Activated CD8-positive, alpha-beta T cell treated with anti-CD3 and anti-CD28 coated beads, Interleukin-2, amount 10 ng/mL, durations not matched to agents 7 days and 5 days (primary cell): Measurements from ENCODE around the gene BRD4. TPM values are rescaled to one million over a fixed set of nuclear protein-coding genes. Genes with fewer than 3 reads are reported as not detected.

Source experiments
- ATAC-seq: fragments of 150-1000 bp; cut with Tn5 transposase; one replicate; pipeline ENCODE4 v1.10.0; 2021; ENCODE audit warnings: moderate library complexity
- CTCF ChIA-PET: fragments of 350-600 bp; sonication (Branson Sonifier 250); formaldehyde crosslinking; loops from one replicate; lab custom pipeline; 2021; ENCODE audit warnings: antibody characterized with exemption; lab: Charles Lee
- POLR2A ChIA-PET: fragments of 350-600 bp; sonication (Branson Sonifier 250); formaldehyde crosslinking; loops from one replicate; lab custom pipeline; 2021; ENCODE audit warnings: antibody characterized with exemption; lab: Charles Lee
- DNase-seq: peaks from one replicate; pipeline ENCODE4 v3.0.0-alpha.2; 2020
- H3K27ac Mint-ChIP-seq: one replicate; pipeline ENCODE4 v1.8.0; 2021; ENCODE audit warnings: mild to moderate bottlenecking, mixed read lengths
- H3K27me3 Mint-ChIP-seq: one replicate; pipeline ENCODE4 v1.8.0; 2021; ENCODE audit warnings: low read depth, mixed read lengths
- H3K36me3 Mint-ChIP-seq: one replicate; pipeline ENCODE4 v1.8.0; 2021; ENCODE audit warnings: low read depth, mixed read lengths
- H3K4me1 Mint-ChIP-seq: one replicate; pipeline ENCODE4 v1.8.0; 2021; ENCODE audit warnings: low read depth, mixed read lengths
- H3K4me3 Mint-ChIP-seq: one replicate; pipeline ENCODE4 v1.8.0; 2021; ENCODE audit warnings: mild to moderate bottlenecking, mixed read lengths
- H3K9me3 Mint-ChIP-seq: one replicate; pipeline ENCODE4 v1.8.0; 2022; ENCODE audit warnings: mixed read lengths; ENCODE audit not compliant: insufficient read depth
- total RNA-seq, 2 experiments: library from RNA; stranded (reverse); gene quantifications; one replicate each; pipeline ENCODE4 v1.2.3, GENCODE V29; 2021

BRD4 gene
- total RNA-seq, 2 experiments from 2014 or later: 102 to 108 TPM

GRCh38 chr19:15187026-15188007, 145.0 kb downstream of the BRD4 start:
- H3K27me3 Mint-ChIP-seq: no peaks in the 10 kb centered on the region
- CTCF ChIA-PET: no interaction called here
- POLR2A ChIA-PET: interaction anchor here (0.6 kb wide), 1 partner anchor 97 kb away, joined by 4 read pairs; no protein-coding TSS in a partner anchor
- no peaks in the 10 kb centered on the region for H3K9me3 Mint-ChIP-seq
- H3K4me1 Mint-ChIP-seq: no peaks in the 10 kb centered on the region
- ATAC-seq (peak; percentile 43), DNase-seq (no peak)
- no peak overlapping the region for H3K4me3 Mint-ChIP-seq
- H3K36me3 Mint-ChIP-seq: no peaks in the 10 kb centered on the region
- no peak overlapping the region for H3K27ac Mint-ChIP-seq

Other genes starting within 250 kb of the BRD4 start
- under 1 TPM in 1 of 2 experiments, not detected in 1; 0.13 TPM for gene SYDE1, start 225.1 kb downstream of the BRD4 start, total RNA-seq
- gene NOTCH3, start 131.5 kb downstream of the BRD4 start, total RNA-seq: not detected
- under 1 TPM; 0.21 to 0.29 TPM for gene EPHX3, start 100.1 kb downstream of the BRD4 start, total RNA-seq
- gene AKAP8, start 47.2 kb upstream of the BRD4 start, total RNA-seq: 10 to 100 TPM; 47.4 to 48.0 TPM
- gene AKAP8L, start 86.4 kb upstream of the BRD4 start, total RNA-seq: 10 to 100 TPM; 83.8 to 86.7 TPM
- 10 to 100 TPM; 31.6 to 32.7 TPM for gene WIZ, start 117.4 kb upstream of the BRD4 start, total RNA-seq
- 100 to 1,000 TPM; 104 to 107 TPM for gene RASAL3, start 132.0 kb upstream of the BRD4 start, total RNA-seq
- not detected for gene PGLYRP2, start 147.0 kb upstream of the BRD4 start, total RNA-seq
- gene CYP4F22, start 176.0 kb upstream of the BRD4 start, total RNA-seq: 1 to 10 TPM; 5.8 to 6.2 TPM